Inferior parietal cortex (tissue), 1 donor: Measurements from ENCODE around the gene JAK1.
A peak's percentile ranks its signal among the peaks of the same experiment; 100 is the strongest.
"Not testable (repeated sequence)": the region's sequence is repeated elsewhere in the genome, so short reads cannot be mapped to it uniquely, and the experiment has no call there.

ENCODE experiments used
- DNase-seq: peaks from one replicate; pipeline ENCODE4 v3.0.0-alpha.2; 2016; ENCODE audit errors: extremely low spot score

JAK1 gene

GRCh38 chr1:64839732-64840405, 126.5 kb downstream of the JAK1 start:
- DNase-seq = no peak

- DNase-seq = no peak
Observed at GRCh38 chr1:64839261-64839660, 127.1 kb downstream of the JAK1 start.

- no peak for DNase-seq
Observed at GRCh38 chr1:64838486-64838885, 127.9 kb downstream of the JAK1 start.

DNA sequence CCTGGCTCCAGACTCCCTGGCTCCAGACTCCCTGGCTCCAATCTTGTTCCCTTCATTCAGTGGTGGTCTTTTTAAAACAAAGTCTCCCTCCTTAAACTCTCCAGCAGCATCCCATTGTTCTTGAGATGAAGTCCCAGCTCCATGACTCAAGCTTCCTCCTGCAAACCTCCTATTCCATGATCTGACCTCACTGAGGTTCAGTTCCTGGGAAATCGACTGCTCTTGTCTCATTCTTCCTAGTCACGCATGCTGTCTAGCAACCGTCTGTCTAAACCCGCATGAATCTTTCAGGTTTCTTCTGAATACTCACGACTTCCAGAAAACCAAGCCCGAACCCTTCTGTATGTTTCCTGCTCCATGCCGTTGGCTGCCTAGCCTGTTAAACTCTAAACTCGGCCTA, 129.5 kb downstream of the JAK1 start:
- DNase-seq = no peak

DNA sequence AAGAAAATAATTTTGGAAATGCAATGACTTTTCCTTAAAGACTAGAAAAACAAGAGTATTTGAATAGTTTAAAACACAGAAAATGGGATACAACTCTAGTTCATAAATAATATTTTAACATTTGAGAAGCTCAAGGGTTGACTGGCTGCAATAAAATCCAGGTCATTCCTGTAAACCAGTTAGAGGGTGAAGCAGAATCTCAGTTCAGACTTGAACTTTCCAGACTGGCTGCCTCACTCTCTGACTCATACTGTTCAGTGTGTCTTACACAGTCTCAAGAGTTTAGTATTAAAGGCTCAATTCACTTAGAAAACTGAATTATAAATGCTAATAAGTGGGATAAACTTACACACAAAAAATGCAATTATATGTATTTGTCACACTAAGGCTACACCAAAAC, 131.6 kb downstream of the JAK1 start:
- no peak for DNase-seq

- no peak for DNase-seq
Observed at GRCh38 chr1:64830030-64830651, 136.2 kb downstream of the JAK1 start.

DNA sequence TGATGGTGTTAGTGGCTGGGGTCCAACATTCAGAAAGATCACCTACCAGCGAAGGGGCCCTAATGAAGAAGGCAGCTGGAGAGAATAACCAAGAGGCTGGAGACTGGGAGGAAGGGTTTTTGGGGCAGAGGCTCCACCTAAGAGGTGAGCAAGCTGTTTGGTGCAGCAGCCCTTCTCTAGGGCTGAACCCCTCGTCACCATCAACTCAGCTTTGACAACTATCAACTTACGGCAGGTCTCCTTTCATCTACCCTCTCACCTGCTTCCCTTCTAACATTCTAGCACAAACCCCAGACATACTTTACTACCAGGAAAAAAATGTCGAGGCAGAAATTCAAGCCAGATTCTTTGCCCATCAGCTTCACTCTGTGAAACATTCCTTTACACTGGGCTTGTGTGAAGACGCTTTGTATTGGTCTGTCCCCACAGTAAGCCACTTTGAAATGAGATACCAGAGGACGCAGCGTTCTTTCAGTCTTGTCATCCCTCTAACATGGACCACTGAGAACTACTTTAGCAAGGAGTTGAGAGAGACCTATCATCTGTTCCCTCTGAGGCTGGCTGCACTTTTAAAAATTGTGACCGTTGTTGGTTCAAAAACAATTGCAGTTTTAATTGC, 136.8 kb downstream of the JAK1 start:
- DNase-seq = no peak

GRCh38 chr1:64828829-64829228, 137.5 kb downstream of the JAK1 start:
- no peak for DNase-seq

DNA sequence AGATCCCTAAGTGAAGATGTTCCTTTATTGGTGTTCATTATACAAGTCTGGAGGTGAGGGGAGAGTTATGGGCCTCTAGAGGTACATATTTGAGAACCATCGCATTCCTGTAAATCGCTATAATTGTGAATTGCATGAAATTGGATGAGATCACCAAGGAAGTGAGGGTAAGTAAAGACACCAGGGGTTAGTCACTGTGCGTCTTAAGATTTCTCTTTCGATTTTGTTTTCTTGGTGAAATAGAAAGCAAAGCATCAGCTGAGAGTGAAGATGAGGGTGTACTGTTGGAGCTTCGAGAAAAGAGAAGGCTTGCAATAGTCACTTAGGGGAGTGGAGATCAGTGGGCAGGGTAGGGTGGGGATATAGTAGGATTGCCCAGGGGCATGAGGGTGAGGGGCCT, 139.4 kb downstream of the JAK1 start:
- DNase-seq = no peak

GRCh38 chr1:64823691-64824476, 142.5 kb downstream of the JAK1 start:
- DNase-seq = peak; percentile 93

DNA sequence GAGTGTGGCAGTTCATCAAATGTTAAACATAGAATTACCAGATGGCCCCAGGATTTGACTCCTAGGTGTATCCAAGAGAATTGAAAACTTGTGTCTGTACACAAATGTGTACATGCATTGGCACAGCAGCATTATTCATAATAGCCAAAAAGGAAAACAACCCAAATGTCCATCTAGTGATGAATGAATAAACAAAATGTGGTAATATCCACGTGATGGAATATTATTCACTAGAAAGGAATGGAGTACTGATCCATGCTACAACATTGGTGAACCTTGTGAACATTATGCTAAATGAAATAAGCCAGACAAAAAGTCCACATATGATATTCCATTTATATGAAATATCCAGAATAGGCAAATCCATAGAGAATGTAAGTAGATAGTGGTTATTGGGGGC, 143.7 kb downstream of the JAK1 start:
- DNase-seq = no peak

DNA sequence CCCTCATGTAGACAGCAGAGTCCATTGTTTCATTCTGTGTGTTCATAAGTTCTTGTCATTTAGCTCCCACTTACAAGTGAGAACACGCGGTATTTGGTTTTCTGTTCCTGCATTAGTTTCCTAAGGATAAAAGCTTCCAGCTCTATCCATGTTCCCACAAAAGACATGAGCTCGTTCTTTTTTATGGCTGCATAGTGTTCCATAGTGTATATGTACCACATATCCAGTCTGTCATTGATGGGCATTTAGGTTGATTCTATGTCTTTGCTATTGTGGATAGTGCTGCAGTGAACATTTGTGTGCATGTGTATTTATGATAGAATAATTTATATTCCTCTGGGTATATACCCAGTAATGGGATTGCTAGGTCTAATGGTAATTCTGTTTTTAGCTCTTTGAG, 145.8 kb downstream of the JAK1 start:
- DNase-seq = not testable (repeated sequence)

GRCh38 chr1:64817364-64817763, 149.0 kb downstream of the JAK1 start:
- DNase-seq = not testable (repeated sequence)

GRCh38 chr1:64814427-64814826, 151.9 kb downstream of the JAK1 start:
- DNase-seq = no peak

DNA sequence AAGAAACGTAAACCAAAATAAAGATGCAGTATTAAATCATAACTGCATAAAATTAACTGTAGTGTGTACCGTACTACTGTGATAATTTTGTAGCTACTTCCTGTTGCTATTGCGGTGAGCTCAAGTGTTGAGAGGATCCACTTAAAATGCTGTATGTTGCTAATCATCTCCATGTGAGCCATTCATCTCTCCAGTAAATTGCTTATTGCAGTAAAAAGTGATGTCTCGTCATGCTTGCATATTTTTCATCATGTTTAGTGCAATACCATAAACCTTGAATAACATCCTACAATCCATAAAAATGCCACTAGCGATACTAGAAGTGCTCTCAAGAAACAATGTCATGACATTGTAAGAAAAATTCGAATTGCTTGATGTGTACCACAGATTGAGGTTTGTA, 155.2 kb downstream of the JAK1 start:
- no peak for DNase-seq

DNA sequence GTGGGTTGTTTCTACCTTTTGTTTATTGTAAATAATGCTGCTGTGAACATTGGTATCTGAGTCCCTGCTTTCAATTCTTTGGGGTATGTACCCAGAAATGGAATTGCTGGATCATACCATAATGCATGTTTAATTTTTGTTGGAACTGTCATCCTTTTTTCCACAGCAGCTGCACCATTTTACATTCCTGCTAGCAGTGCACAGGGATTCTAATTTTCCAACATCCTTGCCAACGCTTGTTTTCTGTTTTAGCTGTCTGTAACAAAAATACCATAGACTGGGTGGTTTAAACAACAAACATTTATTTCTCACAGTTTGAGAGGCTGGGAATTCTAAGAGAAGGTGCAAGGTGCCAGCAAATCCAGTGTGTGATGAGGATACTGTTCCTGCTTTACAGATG, 156.3 kb downstream of the JAK1 start:
- DNase-seq = no peak

GRCh38 chr1:64809309-64809708, 157.0 kb downstream of the JAK1 start:
- no peak for DNase-seq

DNA sequence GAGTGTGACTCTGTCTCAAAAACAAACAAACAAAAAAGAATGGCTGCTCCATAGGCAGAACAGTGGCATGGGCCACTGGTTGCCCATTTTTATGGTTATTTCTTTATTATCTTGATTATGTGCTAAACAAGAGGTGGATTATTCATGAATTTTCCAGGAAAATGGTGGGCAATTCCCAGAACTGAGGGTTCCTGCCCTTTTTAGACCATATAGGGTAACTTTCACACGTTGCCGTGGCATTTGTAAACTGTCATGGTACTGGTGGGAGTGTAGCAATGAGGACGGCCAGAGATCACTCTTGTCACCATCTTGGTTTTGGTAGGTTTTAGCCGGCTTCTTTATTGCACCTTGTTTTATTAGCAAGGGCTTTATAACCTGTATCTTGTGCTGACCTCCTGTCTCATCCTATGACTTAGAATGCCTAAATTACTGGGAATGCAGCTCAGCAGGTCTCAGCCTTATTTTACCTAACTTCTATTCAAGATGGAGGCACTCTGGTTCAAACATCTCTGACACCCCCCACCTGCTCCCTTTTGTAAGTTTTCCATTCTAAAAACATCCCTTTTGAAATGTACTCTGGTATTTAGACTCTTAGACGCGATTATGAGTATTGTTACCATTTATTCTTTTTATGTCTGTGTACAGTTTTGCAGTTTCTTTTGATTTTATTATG, 164.4 kb downstream of the JAK1 start:
- no peak for DNase-seq

DNA sequence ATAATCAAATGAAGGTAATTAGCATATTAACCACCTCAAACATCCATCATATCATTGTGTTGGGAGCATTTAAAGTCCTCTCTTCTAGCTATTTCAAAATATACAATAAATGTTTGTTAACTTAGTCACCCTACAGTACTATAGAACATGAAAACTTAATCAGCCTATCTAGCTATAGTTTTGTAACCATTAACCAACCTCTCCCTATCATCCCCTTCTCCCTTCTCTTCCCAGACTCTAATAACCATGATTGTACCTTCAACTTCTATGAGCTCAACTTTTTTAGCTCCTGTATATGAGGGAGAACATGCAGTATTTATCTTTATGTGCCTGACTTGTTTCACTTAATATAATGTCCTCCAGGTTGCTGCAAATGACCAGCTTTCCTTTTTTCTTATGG, 167.5 kb downstream of the JAK1 start:
- no peak for DNase-seq

GRCh38 chr1:64790832-64791487, 175.4 kb downstream of the JAK1 start:
- DNase-seq = no peak
